ENCODE results near the gene FNDC3B. TPM values are rescaled to one million over a fixed set of nuclear protein-coding genes. Genes with fewer than 3 reads are reported as not detected.

The FNDC3B gene
- total and polyA plus RNA-seq, 2 of the 8 experiments (the other 6 are each of a cell fraction or from before 2014, with no cell fraction given), result 14.1 to 44.4 TPM

GRCh38 chr3:172129498-172129849, 90.1 kb downstream of the FNDC3B start:
- no peak for FAIRE-seq
- Histone ChIP-seq H4K8ac (ENCODE audit: extremely low read depth, insufficient read depth, low read length) (no peak overlapping the region), H3K27ac (ENCODE audit: low read depth, low read length) (no peak overlapping the region), H2BK120ac (replicated peaks; ENCODE audit: low read depth, low read length) (no peak overlapping the region), H2BK20ac (ENCODE audit: low read length) (no peak overlapping the region), H3K27me3 (replicated peaks in 1 of 4; ENCODE audit: control insufficient read depth in 3 of 4, extremely low read depth in 1 of 4, insufficient read depth in 3 of 4, low read length in 3 of 4) (no peaks in the 10 kb centered on the region), H2BK12ac (ENCODE audit: low read depth, low read length) (no peak overlapping the region), H3K23ac (ENCODE audit: insufficient read length) (no peak overlapping the region), H3K79me2 (ENCODE audit: control insufficient read depth in 1 of 2, insufficient read depth in 2 of 2, low read length in 2 of 2) (peaks cover 0 to 70% of the 10 kb centered on the region in 2 experiments), H3K4me3 (ENCODE audit: extremely low read depth in 1 of 4, insufficient read depth in 2 of 4, low read depth in 3 of 4, low read length in 4 of 4) (no peak overlapping the region), H3K4me2 (ENCODE audit: insufficient read depth in 1 of 2, low read depth in 2 of 2, low read length in 2 of 2) (no peak overlapping the region), H4K91ac (replicated peaks; ENCODE audit: insufficient read length, low read length) (no peak overlapping the region), H3K4ac (replicated peaks; ENCODE audit: insufficient read length, low read depth, low read length) (no peak overlapping the region), H3K36me3 (ENCODE audit: control insufficient read depth in 2 of 4, insufficient read depth in 4 of 4, low read length in 3 of 4) (peaks cover 0 to 3% (median 1%) of the 10 kb centered on the region in 4 experiments; a peak in 3 of 8 replicates), H4K5ac (ENCODE audit: insufficient read length, low read depth, low read length) (no peak overlapping the region), H3K4me1 (replicated peaks in 1 of 4; ENCODE audit: control insufficient read depth in 3 of 4, insufficient read depth in 4 of 4, low read length in 3 of 4) (peaks cover 0 to 9% (median 5%) of the 10 kb centered on the region in 4 experiments; a peak in 6 of 7 replicates), H2BK5ac (ENCODE audit: low read depth, low read length) (no peak overlapping the region), H3K9me3 (ENCODE audit: insufficient read depth in 2 of 2, low read depth in 1 of 2, low read length in 1 of 2) (no peaks in the 10 kb centered on the region), H3K23me2 (ENCODE audit: low read depth, low read length) (no peaks in the 10 kb centered on the region), H4K20me1 (replicated peaks in 1 of 2; ENCODE audit: control insufficient read depth in 1 of 2, insufficient read depth in 2 of 2, low read length in 2 of 2) (no peaks in the 10 kb centered on the region), H2AK5ac (ENCODE audit: low read depth, low read length) (no peak overlapping the region), H3K18ac (ENCODE audit: extremely low read depth, low read length) (no peak overlapping the region), H3K79me1 (ENCODE audit: low read depth, low read length) (peaks cover 5% of the 10 kb centered on the region; the same call in 1 of the 2 replicates), H3K56ac (replicated peaks; ENCODE audit: insufficient read length, low read depth, low read length) (no peak overlapping the region), H2BK15ac (ENCODE audit: low read length) (no peak overlapping the region), H2AFZ (ENCODE audit: low read length) (no peak overlapping the region), H3K14ac (ENCODE audit: insufficient read length) (no peak overlapping the region), H3K9ac (replicated peaks in 1 of 4; ENCODE audit: extremely low read depth in 1 of 4, low read depth in 3 of 4, low read length in 3 of 4) (no peak overlapping the region)
- ChIA-PET POLR2A (ENCODE audit: partially characterized antibody) (no interaction called here), CTCF (ENCODE audit: partially characterized antibody) (interaction anchor here (1.5 kb wide), 1 partner anchor 10 kb away, joined by 3 read pairs; no protein-coding TSS in a partner anchor)
- no peak for DNase-seq (ENCODE audit: low read depth in 1 of 2, low spot score in 2 of 2)
- 90% methylated on average over 1 of the region's 1 CpG; no CpG with 5 or more reads in 1 of the 2 experiments for whole genome bisulfite sequencing, 2 experiments (ENCODE audit: extremely low coverage in 1 of 2, insufficient coverage in 1 of 2, insufficient read length in 1 of 2, insufficient replicate concordance in 2 of 2, low coverage in 1 of 2, low lambda C conversion rate in 2 of 2, missing lambda C conversion rate in 1 of 2)
- TF ChIP-seq EP300 (IDR thresholded peaks at IDR 0.05; ENCODE audit: borderline replicate concordance in 1 of 2, low read depth in 2 of 2, low read length in 2 of 2), result no peak
- TF ChIP-seq HDAC6 (IDR thresholded peaks at IDR 0.05; ENCODE audit: low read depth, low read length), result no peak
- TF ChIP-seq FOSL1 (IDR thresholded peaks at IDR 0.05; ENCODE audit: insufficient read depth, low read depth, low read length), result no peak
